GM12878 (cell line): ENCODE measurements around the gene UBXN6. TPM values are rescaled to one million over a fixed set of nuclear protein-coding genes. Genes with fewer than 3 reads are reported as not detected.

Experiments
- ATAC-seq: fragments of 200-7000 bp; cut with Tn5 transposase; 3 replicates; pipeline ENCODE4 v1.9.1; 2020; ENCODE audit warnings: mild to moderate bottlenecking, moderate library complexity
- BruUV-seq: library from RNA; stranded (reverse); fragments of 400-500 nt; replicated peaks from 2 replicates; lab custom pipeline; 2021; lab: Mats Ljungman, UMichigan
- CTCF ChIA-PET: fragments of 300-600 bp; sonication (Branson Sonifier 250); formaldehyde crosslinking; extraction: SDS; loops from one replicate; lab custom pipeline; 2021; ENCODE audit warnings: inconsistent platforms; lab: Yijun Ruan, JAX
- POLR2A ChIA-PET: fragments of 350-600 bp; formaldehyde crosslinking; extraction: SDS; loops from one replicate; lab custom pipeline; 2021; ENCODE audit warnings: inconsistent platforms; lab: Charles Lee
- RAD21 ChIA-PET: fragments of 300-600 bp; sonication (Branson Sonifier 250); formaldehyde crosslinking; loops from one replicate; lab custom pipeline; 2023; ENCODE audit warnings: antibody characterized with exemption; ENCODE audit not compliant: unreplicated experiment; lab: Charles Lee
- SMC1A ChIA-PET: fragments of 300-600 bp; sonication (Branson Sonifier 250); formaldehyde crosslinking; loops from one replicate; lab custom pipeline; 2023; ENCODE audit not compliant: unreplicated experiment, uncharacterized antibody; lab: Charles Lee
- DNase-seq: peaks from one replicate; pipeline ENCODE4 v3.0.0-alpha.2; 2011; ENCODE audit warnings: low read depth, low spot score
- FAIRE-seq: peaks from 3 replicates; lab custom pipeline; 2011; peaks lifted over from hg19 to GRCh38; lab: Jason Lieb, UNC
- H2AFZ ChIP-seq: 2 replicates; pipeline ENCODE4 v1.6.0; 2011; ENCODE audit warnings: low read depth, low read length, control low read depth; ENCODE audit not compliant: control insufficient read depth
- H3K27ac ChIP-seq: 2 replicates; pipeline ENCODE4 v1.5.1; 2011; ENCODE audit warnings: control low read depth; ENCODE audit not compliant: control insufficient read depth, insufficient read depth
- H3K27me3 ChIP-seq, 2 experiments: replicated peaks in 1 of 2; 2 replicates each; pipeline versions ENCODE4 v1.6.0 to v1.6.1; 2011; ENCODE audit warnings: low read length in 1 of 2; ENCODE audit not compliant: control insufficient read depth in 2 of 2, insufficient read depth in 2 of 2
- H3K36me3 ChIP-seq, 2 experiments: 2 replicates each; pipeline ENCODE4 v1.5.1; 2011; ENCODE audit warnings: low read length in 1 of 2; ENCODE audit not compliant: control insufficient read depth in 2 of 2, insufficient read depth in 2 of 2
- H3K4me1 ChIP-seq: 2 replicates; pipeline ENCODE4 v1.6.1; 2011; ENCODE audit warnings: mild to moderate bottlenecking, low read length, moderate library complexity, mixed read lengths; ENCODE audit not compliant: control insufficient read depth, insufficient read depth
- H3K4me2 ChIP-seq: 2 replicates; pipeline ENCODE4 v1.6.0; 2011; ENCODE audit warnings: control low read depth; ENCODE audit not compliant: control insufficient read depth, insufficient read depth
- H3K4me3 ChIP-seq: fragments of 200-600 bp; sonication (generic); 2 replicates; pipeline ENCODE4 v1.5.1; 2016
- H3K79me2 ChIP-seq: 2 replicates; pipeline ENCODE4 v1.6.0; 2011; ENCODE audit warnings: low read length; ENCODE audit not compliant: control insufficient read depth, insufficient read depth
- H3K9ac ChIP-seq: 2 replicates; pipeline ENCODE4 v1.8.0; 2011; ENCODE audit warnings: low read length, control low read depth, mixed read lengths; ENCODE audit not compliant: control insufficient read depth, insufficient read depth
- H3K9me3 ChIP-seq: replicated peaks from 3 replicates; pipeline ENCODE4 v1.5.1; 2011; ENCODE audit warnings: mild to moderate bottlenecking, low read length; ENCODE audit not compliant: control insufficient read depth, insufficient read depth
- H4K20me1 ChIP-seq: 2 replicates; pipeline ENCODE4 v1.6.0; 2011; ENCODE audit not compliant: control insufficient read depth, insufficient read depth
- BHLHE40 ChIP-seq, 2 experiments: fragments of 450-650 bp in 1 of 2; IDR thresholded peaks; 2 replicates each; pipeline ENCODE4 v1.6.1; 2011 to 2017; ENCODE audit warnings: low read depth in 2 of 2, borderline replicate concordance in 1 of 2, improper control_type of control experiment in 1 of 2, low read length in 1 of 2, mild to moderate bottlenecking in 1 of 2
- EGR1 ChIP-seq, 2 experiments: IDR thresholded peaks; 1 replicate in 1 of 2; 2 replicates in 1 of 2; pipeline ENCODE4 v1.6.1; 2011 to 2012; ENCODE audit warnings: low read depth in 2 of 2, low read length in 2 of 2, borderline replicate concordance in 1 of 2, mild to moderate bottlenecking in 1 of 2, moderate library complexity in 1 of 2
- NR2F1 ChIP-seq: fragments of 450-650 bp; conservative IDR thresholded peaks from 2 replicates; pipeline ENCODE4 v1.6.1; 2017; ENCODE audit warnings: mild to moderate bottlenecking
- POLR2A ChIP-seq: IDR thresholded peaks from 2 replicates; pipeline ENCODE4 v1.6.1; 2011; ENCODE audit warnings: low read depth, mild to moderate bottlenecking, low read length
- RELA ChIP-seq: fragments of 450-650 bp; IDR thresholded peaks from 2 replicates; pipeline ENCODE4 v1.8.0; 2014; ENCODE audit warnings: borderline replicate concordance; ENCODE audit not compliant: partially characterized antibody
- SRF ChIP-seq, 2 experiments: IDR thresholded peaks; 2 replicates each; pipeline ENCODE4 v1.6.1; 2011; ENCODE audit warnings: low read depth in 2 of 2, low read length in 2 of 2, mild to moderate bottlenecking in 1 of 2, moderate library complexity in 1 of 2
- ZNF384 ChIP-seq: IDR thresholded peaks from 2 replicates; pipeline ENCODE4 v1.6.1; 2012; ENCODE audit warnings: low read depth, mild to moderate bottlenecking, low read length, improper control_type of control experiment, borderline replicate concordance
- WGBS: methylation state at CpG from one replicate; pipeline ENCODE4 v1.1.6; 2016; ENCODE audit warnings: low lambda C conversion rate; ENCODE audit not compliant: insufficient replicate concordance, insufficient coverage; ENCODE audit errors: missing lambda C conversion rate; 5-methylcytosine and 5-hydroxymethylcytosine counted together
- in situ Hi-C: fragments of 300-500 bp; cut with MboI; formaldehyde crosslinking; loops from 9 replicates; pipeline ENCODE4 v1.14.3; 2018; ENCODE audit warnings: mixed read lengths
- intact Hi-C: fragments of 100-400 bp; cut with micrococcal nuclease; formaldehyde crosslinking; loops from one replicate; pipeline ENCODE4 v1.14.2; 2022; ENCODE audit not compliant: unreplicated experiment
- polyA plus RNA-seq, 11 experiments: library from polyadenylated mRNA; depleted of rRNA in 4 of 11; unstranded in 6 of 11; stranded (reverse) in 5 of 11; fragments of >200 nt; fragmentation: Nextera tagmentation in 4 of 11; fragmentation: Illumina TruSeq in 1 of 11; extraction: Ambion mirVana in 4 of 11; extraction: Trizol in 1 of 11; gene quantifications; 1 replicate in 1 of 11; 2 replicates in 10 of 11; pipeline versions ENCODE4 v1.2.1 to v1.2.3, GENCODE V29; 2011 to 2016; ENCODE audit warnings: inconsistent platforms in 2 of 11, missing spikeins in 2 of 11, low read depth in 1 of 11
- total RNA-seq, 4 experiments: library from RNA; depleted of rRNA in 3 of 4; stranded (reverse); fragments of >200 nt in 3 of 4; fragmentation: Illumina TruSeq in 1 of 4; extraction: Trizol in 1 of 4; gene quantifications; 2 replicates each; pipeline versions ENCODE4 v1.2.1 to v1.2.3, GENCODE V29; 2013 to 2021
- TF ChIP-seq, protein P1 (sequence below): IDR thresholded peaks from 2 replicates; pipeline ENCODE4 v1.6.1; 2012; ENCODE audit warnings: improper control_type of control experiment, low read depth, low read length; ENCODE audit not compliant: insufficient replicate concordance

Gene UBXN6
- total and polyA plus RNA-seq, 10 of the 15 experiments (the other 5 are each of a cell fraction or from before 2014, with no cell fraction given) = 0.47 to 50.8 (median 13.0) TPM

DNA sequence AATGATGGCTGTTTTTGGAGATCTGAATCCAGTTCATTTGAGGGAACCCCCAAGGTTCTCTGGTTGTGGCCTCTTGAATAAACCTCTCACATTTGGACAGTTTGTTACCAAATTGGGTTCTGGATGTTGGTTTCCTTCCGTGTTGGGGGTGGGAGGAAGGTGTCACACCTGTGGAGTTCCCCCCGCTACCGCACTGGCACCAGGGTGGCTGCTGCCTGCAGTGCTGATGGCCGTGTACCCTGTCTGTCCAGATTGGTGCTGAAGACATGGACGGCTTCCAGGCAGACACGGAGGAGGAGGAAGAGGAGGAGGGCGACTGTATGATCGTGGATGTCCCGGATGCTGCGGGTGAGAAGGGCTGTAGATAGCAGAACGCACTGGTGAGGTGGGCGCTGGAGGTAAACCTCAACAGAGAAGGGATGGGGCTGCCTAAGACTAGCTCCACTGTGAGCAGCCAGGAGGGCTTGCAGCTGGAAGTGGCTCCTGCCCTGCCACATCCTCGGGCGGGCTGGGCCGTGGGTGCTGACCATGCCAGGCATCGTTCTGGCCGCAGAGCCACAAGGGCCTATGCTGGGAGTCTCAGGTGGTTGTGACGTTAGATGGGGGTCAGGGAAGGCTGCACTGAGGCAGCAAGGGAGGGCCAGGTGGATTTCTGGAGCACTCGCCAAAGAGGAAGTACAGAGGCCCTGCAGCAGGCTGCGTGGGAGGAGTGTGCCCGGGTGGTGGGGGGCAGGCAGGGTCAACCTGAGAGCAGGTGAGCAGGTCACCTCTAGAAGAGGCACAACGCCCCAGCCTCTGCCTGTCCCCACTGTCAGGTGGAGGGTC lies 15.4 kb downstream of the UBXN6 start:
- TF ChIP-seq BHLHE40 (IDR thresholded peaks at IDR 0.05; ENCODE audit: borderline replicate concordance in 1 of 2, low read depth in 2 of 2, low read length in 1 of 2) = peak in 1 of 2 experiments; percentile 30; a peak in 1 of 4 replicates
- peak; percentile 51; the same call in 1 of the 2 replicates for TF ChIP-seq NR2F1
- peak in 1 of 2 experiments; percentile 51; a peak in 1 of 3 replicates for TF ChIP-seq EGR1 (IDR thresholded peaks at IDR 0.05; ENCODE audit: borderline replicate concordance in 1 of 2, low read depth in 2 of 2, low read length in 2 of 2)
- TF ChIP-seq RELA = no peak
- TF ChIP-seq, protein P1, sequence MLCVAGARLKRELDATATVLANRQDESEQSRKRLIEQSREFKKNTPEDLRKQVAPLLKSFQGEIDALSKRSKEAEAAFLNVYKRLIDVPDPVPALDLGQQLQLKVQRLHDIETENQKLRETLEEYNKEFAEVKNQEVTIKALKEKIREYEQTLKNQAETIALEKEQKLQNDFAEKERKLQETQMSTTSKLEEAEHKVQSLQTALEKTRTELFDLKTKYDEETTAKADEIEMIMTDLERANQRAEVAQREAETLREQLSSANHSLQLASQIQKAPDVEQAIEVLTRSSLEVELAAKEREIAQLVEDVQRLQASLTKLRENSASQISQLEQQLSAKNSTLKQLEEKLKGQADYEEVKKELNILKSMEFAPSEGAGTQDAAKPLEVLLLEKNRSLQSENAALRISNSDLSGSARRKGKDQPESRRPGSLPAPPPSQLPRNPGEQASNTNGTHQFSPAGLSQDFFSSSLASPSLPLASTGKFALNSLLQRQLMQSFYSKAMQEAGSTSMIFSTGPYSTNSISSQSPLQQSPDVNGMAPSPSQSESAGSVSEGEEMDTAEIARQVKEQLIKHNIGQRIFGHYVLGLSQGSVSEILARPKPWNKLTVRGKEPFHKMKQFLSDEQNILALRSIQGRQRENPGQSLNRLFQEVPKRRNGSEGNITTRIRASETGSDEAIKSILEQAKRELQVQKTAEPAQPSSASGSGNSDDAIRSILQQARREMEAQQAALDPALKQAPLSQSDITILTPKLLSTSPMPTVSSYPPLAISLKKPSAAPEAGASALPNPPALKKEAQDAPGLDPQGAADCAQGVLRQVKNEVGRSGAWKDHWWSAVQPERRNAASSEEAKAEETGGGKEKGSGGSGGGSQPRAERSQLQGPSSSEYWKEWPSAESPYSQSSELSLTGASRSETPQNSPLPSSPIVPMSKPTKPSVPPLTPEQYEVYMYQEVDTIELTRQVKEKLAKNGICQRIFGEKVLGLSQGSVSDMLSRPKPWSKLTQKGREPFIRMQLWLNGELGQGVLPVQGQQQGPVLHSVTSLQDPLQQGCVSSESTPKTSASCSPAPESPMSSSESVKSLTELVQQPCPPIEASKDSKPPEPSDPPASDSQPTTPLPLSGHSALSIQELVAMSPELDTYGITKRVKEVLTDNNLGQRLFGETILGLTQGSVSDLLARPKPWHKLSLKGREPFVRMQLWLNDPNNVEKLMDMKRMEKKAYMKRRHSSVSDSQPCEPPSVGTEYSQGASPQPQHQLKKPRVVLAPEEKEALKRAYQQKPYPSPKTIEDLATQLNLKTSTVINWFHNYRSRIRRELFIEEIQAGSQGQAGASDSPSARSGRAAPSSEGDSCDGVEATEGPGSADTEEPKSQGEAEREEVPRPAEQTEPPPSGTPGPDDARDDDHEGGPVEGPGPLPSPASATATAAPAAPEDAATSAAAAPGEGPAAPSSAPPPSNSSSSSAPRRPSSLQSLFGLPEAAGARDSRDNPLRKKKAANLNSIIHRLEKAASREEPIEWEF = no peak
- peak; percentile 49; the same call in 1 of the 2 replicates for TF ChIP-seq POLR2A
- TF ChIP-seq SRF (IDR thresholded peaks at IDR 0.05; ENCODE audit: low read depth in 2 of 2, low read length in 2 of 2) = no peak
- TF ChIP-seq ZNF384 = no peak
- intact Hi-C loops = no loop called here
- Histone ChIP-seq H3K9me3 (no peaks in the 10 kb centered on the region), H4K20me1 (no peaks in the 10 kb centered on the region), H3K4me1 (peaks cover 7% of the 10 kb centered on the region), H3K27me3 (no peaks in the 10 kb centered on the region), H3K36me3 (peaks cover 0 to 23% of the 10 kb centered on the region in 2 experiments; a peak in 3 of 4 replicates), H3K9ac (no peak overlapping the region), H3K79me2 (no peaks in the 10 kb centered on the region), H3K4me2 (no peak overlapping the region), H3K27ac (no peak overlapping the region; the same call in 1 of the 2 replicates), H2AFZ (no peak overlapping the region), H3K4me3 (no peak overlapping the region)
- FAIRE-seq (no peak), DNase-seq (no peak), ATAC-seq (peak; percentile 32)
- BruUV-seq = no TSS peak
- in situ Hi-C loops = no loop called here
- WGBS = 33% methylated on average over 22 of the region's 22 CpGs
- RAD21 ChIA-PET = no interaction called here
- POLR2A ChIA-PET = no interaction called here
- CTCF ChIA-PET = no interaction called here
- SMC1A ChIA-PET = no interaction called here
